SK-N-SH treated with all-trans-retinoic acid at 6 μM for 48 hours (cell line): ENCODE data around the gene HPS1.

Experiments
- ATAC-seq: fragments of 200-7000 bp; cut with Tn5 transposase; 3 replicates; pipeline ENCODE4 v1.9.1; 2020; ENCODE audit warnings: mild to moderate bottlenecking, moderate library complexity
- ARNTL ChIP-seq: fragments of 450-650 bp; formaldehyde crosslinking; IDR thresholded peaks from 2 replicates; pipeline ENCODE4 v1.5.0; 2020; ENCODE audit warnings: low read depth, mild to moderate bottlenecking, moderate library complexity, borderline replicate concordance
- BACH2 ChIP-seq: fragments of 250-450 bp; sonication (Bioruptor Pico); IDR thresholded peaks from 2 replicates; pipeline ENCODE4 v1.9.0; 2021; ENCODE audit warnings: mild to moderate bottlenecking, borderline replicate concordance
- CSDC2 ChIP-seq: fragments of 250-450 bp; sonication (Bioruptor Pico); IDR thresholded peaks from 2 replicates; pipeline ENCODE4 v1.5.0; 2020; ENCODE audit warnings: mild to moderate bottlenecking, moderate library complexity
- ESRRG ChIP-seq: fragments of 250-450 bp; sonication (Bioruptor Pico); IDR thresholded peaks from 2 replicates; pipeline ENCODE4 v1.6.1; 2021; ENCODE audit warnings: mild to moderate bottlenecking
- GLIS3 ChIP-seq: fragments of 250-450 bp; sonication (Bioruptor Pico); IDR thresholded peaks from 2 replicates; pipeline ENCODE4 v1.5.0; 2020; ENCODE audit warnings: mild to moderate bottlenecking, moderate library complexity
- ISL1 ChIP-seq: fragments of 250-450 bp; sonication (Bioruptor Pico); IDR thresholded peaks from 2 replicates; pipeline ENCODE4 v2.1.2; 2022; ENCODE audit warnings: mild to moderate bottlenecking, moderate library complexity
- PATZ1 ChIP-seq: fragments of 250-450 bp; sonication (Bioruptor Pico); IDR thresholded peaks from 2 replicates; pipeline ENCODE4 v1.8.0; 2020; ENCODE audit warnings: mild to moderate bottlenecking, moderate library complexity, borderline replicate concordance
- PPARA ChIP-seq: fragments of 250-450 bp; sonication (Bioruptor Pico); IDR thresholded peaks from 2 replicates; pipeline ENCODE4 v1.5.0; 2020; ENCODE audit warnings: mild to moderate bottlenecking, borderline replicate concordance
- RARB ChIP-seq: fragments of 250-450 bp; sonication (Bioruptor Pico); IDR thresholded peaks from 2 replicates; pipeline ENCODE4 v1.8.0; 2021; ENCODE audit warnings: mild to moderate bottlenecking, moderate library complexity
- TCF4 ChIP-seq: fragments of 250-450 bp; sonication (Bioruptor Pico); IDR thresholded peaks from 2 replicates; pipeline ENCODE4 v1.8.0; 2021; ENCODE audit warnings: mild to moderate bottlenecking, moderate library complexity, borderline replicate concordance
- ZC3H10 ChIP-seq: fragments of 250-450 bp; sonication (Bioruptor Pico); IDR thresholded peaks from 2 replicates; pipeline ENCODE4 v1.5.1; 2021; ENCODE audit warnings: mild to moderate bottlenecking, moderate library complexity
- ZFP3 ChIP-seq: fragments of 250-450 bp; sonication (Bioruptor Pico); IDR thresholded peaks from 2 replicates; pipeline ENCODE4 v1.5.0; 2020; ENCODE audit warnings: mild to moderate bottlenecking, moderate library complexity
- ZFP30 ChIP-seq: fragments of 450-650 bp; formaldehyde crosslinking; IDR thresholded peaks from 2 replicates; pipeline ENCODE4 v1.5.0; 2022; ENCODE audit warnings: mild to moderate bottlenecking, moderate library complexity
- ZNF565 ChIP-seq: fragments of 450-650 bp; formaldehyde crosslinking; conservative IDR thresholded peaks from 2 replicates; pipeline ENCODE4 v1.5.0; 2020; ENCODE audit warnings: low read depth, mild to moderate bottlenecking, moderate library complexity
- ZNF70 ChIP-seq: fragments of 450-650 bp; formaldehyde crosslinking; IDR thresholded peaks from 2 replicates; pipeline ENCODE4 v1.5.0; 2020; ENCODE audit warnings: mild to moderate bottlenecking, moderate library complexity
- ZNF8 ChIP-seq: fragments of 450-650 bp; formaldehyde crosslinking; IDR thresholded peaks from 2 replicates; pipeline ENCODE4 v1.5.0; 2020; ENCODE audit warnings: mild to moderate bottlenecking, moderate library complexity
- TF ChIP-seq, protein P1 (sequence below): fragments of 250-450 bp; sonication (Bioruptor Pico); IDR thresholded peaks from 2 replicates; pipeline ENCODE4 v1.8.0; 2021; ENCODE audit warnings: low read depth, mild to moderate bottlenecking, moderate library complexity, borderline replicate concordance
- TF ChIP-seq, protein P2 (sequence below): fragments of 250-450 bp; sonication (Bioruptor Pico); IDR thresholded peaks from 2 replicates; pipeline ENCODE4 v1.5.0; 2020; ENCODE audit warnings: mild to moderate bottlenecking, moderate library complexity

HPS1 gene

GRCh38 chr10:98489561-98490481 is 43.1 kb upstream of the HPS1 start:
- no peak for ATAC-seq
- TF ChIP-seq ZNF565 (CRISPR knock-in tag) = no peak
- TF ChIP-seq CSDC2 (CRISPR knock-in tag) = no peak
- no peak for TF ChIP-seq PPARA (CRISPR knock-in tag)
- TF ChIP-seq, protein P1, sequence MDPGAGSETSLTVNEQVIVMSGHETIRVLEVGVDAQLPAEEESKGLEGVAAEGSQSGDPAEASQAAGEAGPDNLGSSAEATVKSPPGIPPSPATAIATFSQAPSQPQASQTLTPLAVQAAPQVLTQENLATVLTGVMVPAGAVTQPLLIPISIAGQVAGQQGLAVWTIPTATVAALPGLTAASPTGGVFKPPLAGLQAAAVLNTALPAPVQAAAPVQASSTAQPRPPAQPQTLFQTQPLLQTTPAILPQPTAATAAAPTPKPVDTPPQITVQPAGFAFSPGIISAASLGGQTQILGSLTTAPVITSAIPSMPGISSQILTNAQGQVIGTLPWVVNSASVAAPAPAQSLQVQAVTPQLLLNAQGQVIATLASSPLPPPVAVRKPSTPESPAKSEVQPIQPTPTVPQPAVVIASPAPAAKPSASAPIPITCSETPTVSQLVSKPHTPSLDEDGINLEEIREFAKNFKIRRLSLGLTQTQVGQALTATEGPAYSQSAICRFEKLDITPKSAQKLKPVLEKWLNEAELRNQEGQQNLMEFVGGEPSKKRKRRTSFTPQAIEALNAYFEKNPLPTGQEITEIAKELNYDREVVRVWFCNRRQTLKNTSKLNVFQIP (CRISPR knock-in tag) = no peak
- no peak for TF ChIP-seq BACH2 (CRISPR knock-in tag)
- no peak for TF ChIP-seq ZC3H10 (CRISPR knock-in tag)
- no peak for TF ChIP-seq ZNF8 (CRISPR knock-in tag)
- TF ChIP-seq, all 23 proteins: peak for 0

DNA sequence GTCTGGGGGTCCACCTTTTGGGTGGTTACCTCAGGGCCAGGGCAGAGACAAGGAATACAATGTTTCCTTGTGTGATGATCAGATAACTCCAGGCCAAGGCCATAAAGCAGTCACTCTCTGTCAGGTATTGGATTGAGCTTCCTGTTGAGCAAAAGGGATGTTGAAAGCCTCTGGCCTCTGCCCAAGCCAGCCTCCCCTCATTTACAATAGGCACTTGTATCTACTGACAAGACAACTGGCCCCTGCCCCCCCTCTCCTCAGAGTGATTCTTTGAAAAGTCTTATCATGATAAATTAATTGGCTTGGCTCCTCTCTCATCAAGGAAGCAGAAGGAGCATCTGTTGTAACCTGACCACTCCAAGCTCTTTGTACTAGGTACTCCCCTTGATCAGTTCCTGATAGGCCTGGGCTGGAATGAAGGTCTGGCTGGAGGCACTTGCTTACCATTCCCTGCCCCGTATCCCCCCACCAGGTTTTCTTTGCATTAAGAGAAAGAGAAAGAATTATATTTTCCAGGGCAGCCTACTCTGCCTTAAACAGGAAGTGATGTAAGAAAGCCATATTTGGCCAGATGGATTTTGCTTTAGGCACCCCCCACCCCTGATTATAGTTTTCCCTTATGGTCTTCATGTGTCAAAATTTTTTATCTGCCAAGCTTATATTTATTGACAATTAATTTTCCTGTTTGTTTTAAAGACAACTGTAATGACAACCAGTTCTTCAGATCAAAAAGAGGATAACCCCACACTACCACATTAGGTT is 42.1 kb upstream of the HPS1 start:
- no peak for TF ChIP-seq GLIS3 (CRISPR knock-in tag)
- TF ChIP-seq ZNF8 (CRISPR knock-in tag) = no peak
- no peak for TF ChIP-seq ZFP3
- TF ChIP-seq RARB (CRISPR knock-in tag) = no peak
- TF ChIP-seq, protein P2, sequence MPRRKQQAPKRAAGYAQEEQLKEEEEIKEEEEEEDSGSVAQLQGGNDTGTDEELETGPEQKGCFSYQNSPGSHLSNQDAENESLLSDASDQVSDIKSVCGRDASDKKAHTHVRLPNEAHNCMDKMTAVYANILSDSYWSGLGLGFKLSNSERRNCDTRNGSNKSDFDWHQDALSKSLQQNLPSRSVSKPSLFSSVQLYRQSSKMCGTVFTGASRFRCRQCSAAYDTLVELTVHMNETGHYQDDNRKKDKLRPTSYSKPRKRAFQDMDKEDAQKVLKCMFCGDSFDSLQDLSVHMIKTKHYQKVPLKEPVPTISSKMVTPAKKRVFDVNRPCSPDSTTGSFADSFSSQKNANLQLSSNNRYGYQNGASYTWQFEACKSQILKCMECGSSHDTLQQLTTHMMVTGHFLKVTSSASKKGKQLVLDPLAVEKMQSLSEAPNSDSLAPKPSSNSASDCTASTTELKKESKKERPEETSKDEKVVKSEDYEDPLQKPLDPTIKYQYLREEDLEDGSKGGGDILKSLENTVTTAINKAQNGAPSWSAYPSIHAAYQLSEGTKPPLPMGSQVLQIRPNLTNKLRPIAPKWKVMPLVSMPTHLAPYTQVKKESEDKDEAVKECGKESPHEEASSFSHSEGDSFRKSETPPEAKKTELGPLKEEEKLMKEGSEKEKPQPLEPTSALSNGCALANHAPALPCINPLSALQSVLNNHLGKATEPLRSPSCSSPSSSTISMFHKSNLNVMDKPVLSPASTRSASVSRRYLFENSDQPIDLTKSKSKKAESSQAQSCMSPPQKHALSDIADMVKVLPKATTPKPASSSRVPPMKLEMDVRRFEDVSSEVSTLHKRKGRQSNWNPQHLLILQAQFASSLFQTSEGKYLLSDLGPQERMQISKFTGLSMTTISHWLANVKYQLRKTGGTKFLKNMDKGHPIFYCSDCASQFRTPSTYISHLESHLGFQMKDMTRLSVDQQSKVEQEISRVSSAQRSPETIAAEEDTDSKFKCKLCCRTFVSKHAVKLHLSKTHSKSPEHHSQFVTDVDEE (CRISPR knock-in tag) = no peak
- no peak for TF ChIP-seq PPARA (CRISPR knock-in tag)
- TF ChIP-seq, protein P1 (CRISPR knock-in tag) = no peak
- no peak for TF ChIP-seq ESRRG (CRISPR knock-in tag)
- TF ChIP-seq ZC3H10 (CRISPR knock-in tag) = no peak
- TF ChIP-seq, all 23 proteins: peak for 0
- ATAC-seq = no peak

DNA sequence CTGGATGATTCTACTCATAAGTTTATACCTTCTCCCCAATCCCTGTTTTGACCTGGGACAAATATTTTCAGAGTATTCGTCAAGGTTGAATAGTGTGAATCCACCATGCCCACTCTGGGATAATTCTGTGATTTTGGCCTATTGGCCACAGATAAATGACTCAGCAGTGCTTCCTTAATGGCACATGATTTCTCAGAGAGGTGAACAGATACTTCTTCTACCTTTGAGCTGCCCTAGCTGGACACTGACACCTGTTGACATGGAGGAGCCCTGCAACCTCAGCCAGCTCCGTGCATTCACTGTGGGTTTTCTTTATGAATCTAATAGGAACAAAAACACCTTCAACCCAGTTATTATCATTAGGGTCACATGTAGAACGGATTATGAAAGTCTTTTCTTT is 40.9 kb upstream of the HPS1 start:
- no peak for ATAC-seq
- TF ChIP-seq ZFP3 (no peak), PATZ1 (CRISPR knock-in tag) (no peak), ARNTL (no peak)

DNA sequence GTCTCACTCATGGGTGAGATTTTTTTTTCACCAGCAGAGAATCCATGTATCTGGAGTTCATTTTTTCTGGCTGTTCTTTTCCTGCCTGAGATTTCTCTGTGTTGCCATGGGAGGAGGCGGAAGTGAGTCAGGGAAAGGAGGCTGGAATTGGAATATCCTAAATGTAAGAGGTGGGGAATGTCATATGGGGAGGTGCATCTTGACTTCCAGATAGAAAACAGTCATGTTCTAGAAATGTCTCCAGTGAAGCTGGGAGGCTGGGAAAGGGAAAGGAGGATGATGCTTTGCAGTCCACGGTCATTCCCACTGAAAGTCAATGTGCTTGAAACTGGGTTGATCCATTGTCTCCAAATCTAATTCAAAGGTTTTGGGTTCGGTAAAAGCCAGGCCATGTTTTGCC is 39.7 kb upstream of the HPS1 start:
- ATAC-seq = no peak; the same call in 2 of the 3 replicates
- TF ChIP-seq ZNF565 (CRISPR knock-in tag) = no peak
- TF ChIP-seq ESRRG (CRISPR knock-in tag) = no peak
- no peak for TF ChIP-seq GLIS3 (CRISPR knock-in tag)
- no peak for TF ChIP-seq ZFP3

DNA sequence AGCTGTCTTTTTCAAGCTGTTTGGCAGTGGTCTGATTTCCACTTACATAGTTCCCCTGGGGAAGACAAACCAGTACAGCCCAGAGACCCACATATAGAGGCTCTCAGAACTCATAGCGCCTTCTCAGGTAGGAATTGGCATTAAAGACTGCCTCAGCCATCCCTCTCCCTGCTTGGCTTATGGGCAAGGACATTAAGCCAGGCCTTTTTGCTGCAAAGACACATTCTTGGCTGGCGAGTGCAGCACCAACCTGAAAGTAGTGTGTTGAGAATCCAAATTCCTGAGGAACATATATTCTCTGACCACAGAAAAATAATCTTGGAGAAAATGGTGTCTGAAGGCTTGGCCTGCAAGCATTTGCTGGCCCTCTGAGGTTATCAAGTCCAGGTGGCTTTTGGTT is 39.2 kb upstream of the HPS1 start:
- TF ChIP-seq ZNF70 (no peak), GLIS3 (CRISPR knock-in tag) (no peak), PATZ1 (CRISPR knock-in tag) (no peak), ZFP30 (CRISPR knock-in tag) (no peak), PPARA (CRISPR knock-in tag) (no peak), CSDC2 (CRISPR knock-in tag) (no peak), ISL1 (CRISPR knock-in tag) (no peak), ZFP3 (no peak), TCF4 (CRISPR knock-in tag) (no peak)
- TF ChIP-seq, all 23 proteins: peak for 0
- ATAC-seq = no peak; the same call in 2 of the 3 replicates
